Measurements from ENCODE around the gene BIRC3. TPM values are rescaled to one million over a fixed set of nuclear protein-coding genes. Genes with fewer than 3 reads are reported as not detected.

BIRC3 gene
- polyA plus RNA-seq, 1 experiment, result 3.5 TPM

- ChIA-PET CTCF (interaction anchor here (1.9 kb wide), 1 partner anchor 22 kb away, joined by 7 read pairs; no protein-coding TSS in a partner anchor), POLR2A (no interaction called here)
- no peak for TF ChIP-seq CTCF (IDR thresholded peaks at IDR 0.05; ENCODE audit: low read depth, low read length)
- no peak for DNase-seq (ENCODE audit: low read depth, low spot score)
- no peaks in the 10 kb centered on the region for H3K27me3 ChIP-seq (ENCODE audit: control insufficient read depth, insufficient read depth, low read length)
- peaks cover 3% of the 10 kb centered on the region; the same call in 1 of the 2 replicates for H3K9me3 ChIP-seq (ENCODE audit: control insufficient read depth, insufficient read depth, low read length)
- no peak overlapping the region for H3K27ac ChIP-seq (ENCODE audit: low read depth, low read length)
- no peak overlapping the region for H3K4me3 ChIP-seq (ENCODE audit: low read depth, low read length)
These were observed 7.4 kb upstream of the BIRC3 start for GRCh38 chr11:102309621-102310541.

- POLR2A ChIA-PET, result no interaction called here
- no peak for TF ChIP-seq CTCF (IDR thresholded peaks at IDR 0.05; ENCODE audit: low read depth, low read length)
- Histone ChIP-seq H3K4me3 (ENCODE audit: low read depth, low read length) (no peak overlapping the region), H3K9me3 (ENCODE audit: control insufficient read depth, insufficient read depth, low read length) (peaks cover 3% of the 10 kb centered on the region; the same call in 1 of the 2 replicates), H3K27ac (ENCODE audit: low read depth, low read length) (no peak overlapping the region), H3K27me3 (ENCODE audit: control insufficient read depth, insufficient read depth, low read length) (no peaks in the 10 kb centered on the region)
- CTCF ChIA-PET, result interaction anchor here (2.5 to 3.4 kb wide), 2 partner anchors 25 to 29 kb away, joined by 7 to 10 read pairs; no protein-coding TSS in a partner anchor
- DNase-seq (ENCODE audit: low read depth, low spot score), result no peak
These were observed 4.6 kb upstream of the BIRC3 start for GRCh38 chr11:102312667-102313066.

- no peak overlapping the region for H3K4me3 ChIP-seq (ENCODE audit: low read depth, low read length)
- TF ChIP-seq CTCF (IDR thresholded peaks at IDR 0.05; ENCODE audit: low read depth, low read length), result no peak
- peaks cover 3% of the 10 kb centered on the region; the same call in 1 of the 2 replicates for H3K9me3 ChIP-seq (ENCODE audit: control insufficient read depth, insufficient read depth, low read length)
- no peaks in the 10 kb centered on the region for H3K27me3 ChIP-seq (ENCODE audit: control insufficient read depth, insufficient read depth, low read length)
- ChIA-PET POLR2A (no interaction called here), CTCF (interaction anchor here (2.2 to 3.4 kb wide), 2 partner anchors 25 to 28 kb away, joined by 8 to 10 read pairs; no protein-coding TSS in a partner anchor)
- no peak overlapping the region for H3K27ac ChIP-seq (ENCODE audit: low read depth, low read length)
- DNase-seq (ENCODE audit: low read depth, low spot score), result no peak
These were observed 3.9 kb upstream of the BIRC3 start for GRCh38 chr11:102313238-102313940.

- POLR2A ChIA-PET, result no interaction called here
These were observed 2.5 kb upstream of the BIRC3 start for GRCh38 chr11:102314784-102315183.

More at GRCh38 chr11:102314784-102315183, 2.5 kb upstream of the BIRC3 start:
- TF ChIP-seq CTCF (IDR thresholded peaks at IDR 0.05; ENCODE audit: low read depth, low read length), result no peak
- H3K9me3 ChIP-seq (ENCODE audit: control insufficient read depth, insufficient read depth, low read length), result peaks cover 3% of the 10 kb centered on the region; the same call in 1 of the 2 replicates
- no peak overlapping the region for H3K4me3 ChIP-seq (ENCODE audit: low read depth, low read length)
- CTCF ChIA-PET, result interaction anchor here (2.2 to 3.4 kb wide), 2 partner anchors 27 kb away, joined by 8 to 10 read pairs; no protein-coding TSS in a partner anchor
- no peaks in the 10 kb centered on the region for H3K27me3 ChIP-seq (ENCODE audit: control insufficient read depth, insufficient read depth, low read length)
- no peak for DNase-seq (ENCODE audit: low read depth, low spot score)
- no peak overlapping the region for H3K27ac ChIP-seq (ENCODE audit: low read depth, low read length)

All from AG04450 (cell line).